ENCODE measurements around the gene CGRRF1. TPM values are rescaled to one million over a fixed set of nuclear protein-coding genes. Genes with fewer than 3 reads are reported as not detected.

CGRRF1 gene, protein sequence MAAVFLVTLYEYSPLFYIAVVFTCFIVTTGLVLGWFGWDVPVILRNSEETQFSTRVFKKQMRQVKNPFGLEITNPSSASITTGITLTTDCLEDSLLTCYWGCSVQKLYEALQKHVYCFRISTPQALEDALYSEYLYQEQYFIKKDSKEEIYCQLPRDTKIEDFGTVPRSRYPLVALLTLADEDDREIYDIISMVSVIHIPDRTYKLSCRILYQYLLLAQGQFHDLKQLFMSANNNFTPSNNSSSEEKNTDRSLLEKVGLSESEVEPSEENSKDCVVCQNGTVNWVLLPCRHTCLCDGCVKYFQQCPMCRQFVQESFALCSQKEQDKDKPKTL
- 18.3 and 19.8 TPM in 2 replicates for total RNA-seq
- long read RNA-seq, transcript CGRRF1-201 (6 exons, 2,057 nt): major isoform, 87 of 115 reads
- long read RNA-seq, partial matches to known transcripts: 5 of 115 reads
- long read RNA-seq, other reads (novel, unspliced or antisense): 21 of 115 reads

DNA sequence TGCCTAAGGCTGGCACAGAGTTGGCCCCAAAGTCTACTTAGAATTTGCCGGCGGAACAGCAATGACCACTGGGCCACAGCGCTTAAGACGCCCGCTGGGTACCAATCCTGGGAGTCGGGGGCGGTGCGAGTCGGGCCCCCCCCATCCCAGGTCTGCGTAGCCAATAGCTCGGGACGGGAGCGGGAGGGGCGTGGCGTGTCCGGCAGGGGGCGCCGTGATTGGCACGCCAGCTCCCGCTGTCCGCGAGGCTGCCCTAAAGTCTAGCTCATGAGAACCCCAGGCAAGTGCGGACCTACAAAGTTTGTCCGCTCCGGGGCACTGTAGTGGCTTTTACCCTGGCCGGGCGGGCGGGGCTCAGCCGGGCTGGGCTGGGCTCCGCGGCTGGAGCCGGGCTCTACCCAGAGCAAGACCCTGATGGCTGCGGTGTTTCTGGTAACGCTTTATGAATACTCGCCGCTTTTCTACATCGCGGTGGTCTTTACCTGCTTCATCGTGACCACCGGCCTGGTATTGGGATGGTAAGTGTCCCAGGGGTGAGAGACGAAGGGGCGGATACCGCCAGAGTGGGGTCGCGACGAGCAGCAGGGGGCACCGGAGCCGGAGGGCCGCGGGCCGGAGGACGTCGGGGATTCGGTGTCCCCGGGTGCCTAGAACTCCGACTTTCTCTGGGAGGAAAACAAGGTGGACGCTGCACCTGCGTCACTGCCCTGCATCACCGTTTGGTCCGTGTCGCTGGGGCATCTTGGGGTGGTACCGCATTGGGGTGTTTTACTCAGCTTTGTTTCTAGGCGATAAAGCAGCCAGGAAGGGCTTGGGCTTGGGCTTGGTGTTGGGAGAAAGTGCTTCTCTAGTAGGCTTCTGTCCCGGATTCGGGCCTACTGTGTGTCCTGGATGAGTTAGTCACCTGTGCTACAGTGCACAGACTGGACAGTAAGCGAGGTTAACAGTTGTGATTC lies at the start of gene CGRRF1:
Gene CGRRF1, plus strand, starts transcription at position 361 of the 956 bp plus-strand sequence. Its CDS starts 54 bp downstream, at position 415.
- Mint-ChIP-seq H3K36me3 (ENCODE audit: unreplicated experiment) (peaks cover 12% of the 10 kb centered on the region), H3K27ac (ENCODE audit: unreplicated experiment) (peak within 1 kb of the TSS; percentile 90), H3K4me1 (ENCODE audit: unreplicated experiment) (peaks cover 24% of the 10 kb centered on the region), H3K4me3 (ENCODE audit: unreplicated experiment) (peak within 1 kb of the TSS; percentile 97), H3K27me3 (ENCODE audit: unreplicated experiment) (peaks cover 2% of the 10 kb centered on the region), H3K9me3 (ENCODE audit: unreplicated experiment) (peaks cover 5% of the 10 kb centered on the region)
- TF ChIP-seq CTCF (IDR thresholded peaks at IDR 0.05): peak; percentile 74
- DNase-seq (ENCODE audit: extremely low spot score, unreplicated experiment): peak; percentile 99

DNA sequence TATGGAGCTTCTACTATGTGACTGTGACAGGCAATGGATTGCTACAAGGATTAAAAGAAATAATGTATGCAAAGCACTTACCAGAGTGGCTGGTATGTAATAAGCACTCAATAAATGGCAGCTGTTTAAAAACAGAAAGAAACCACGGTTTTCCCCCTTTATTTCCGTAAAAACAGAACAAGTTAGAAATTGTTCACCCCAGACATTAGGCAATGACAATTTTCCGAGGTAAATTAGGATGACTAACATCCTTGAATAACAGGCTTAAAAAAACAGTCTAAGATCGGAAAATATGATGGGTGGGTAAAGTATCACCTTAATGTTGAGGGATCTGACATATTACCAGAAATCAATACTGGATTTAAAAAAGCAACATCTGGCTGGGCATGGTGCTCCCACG lies 47.7 kb upstream of the CGRRF1 start:
- Mint-ChIP-seq H3K36me3 (ENCODE audit: unreplicated experiment) (peaks cover 3% of the 10 kb centered on the region), H3K4me3 (ENCODE audit: unreplicated experiment) (no peak overlapping the region), H3K27ac (ENCODE audit: unreplicated experiment) (no peak overlapping the region), H3K9me3 (ENCODE audit: unreplicated experiment) (peaks cover 3% of the 10 kb centered on the region), H3K4me1 (ENCODE audit: unreplicated experiment) (peaks cover 2% of the 10 kb centered on the region), H3K27me3 (ENCODE audit: unreplicated experiment) (peaks cover 9% of the 10 kb centered on the region)
- DNase-seq (ENCODE audit: extremely low spot score, unreplicated experiment): no peak
- TF ChIP-seq CTCF (IDR thresholded peaks at IDR 0.05): no peak

- H3K4me1 Mint-ChIP-seq (ENCODE audit: unreplicated experiment): peaks cover 12% of the 10 kb centered on the region
- H3K27me3 Mint-ChIP-seq (ENCODE audit: unreplicated experiment): peaks cover 9% of the 10 kb centered on the region
- H3K4me3 Mint-ChIP-seq (ENCODE audit: unreplicated experiment): no peak overlapping the region
- peaks cover 11% of the 10 kb centered on the region for H3K36me3 Mint-ChIP-seq (ENCODE audit: unreplicated experiment)
- TF ChIP-seq CTCF (IDR thresholded peaks at IDR 0.05): no peak
- peaks cover 10% of the 10 kb centered on the region for H3K9me3 Mint-ChIP-seq (ENCODE audit: unreplicated experiment)
- DNase-seq (ENCODE audit: extremely low spot score, unreplicated experiment): no peak
- H3K27ac Mint-ChIP-seq (ENCODE audit: unreplicated experiment): no peak overlapping the region
Measured at GRCh38 chr14:54465654-54466053, 44.1 kb upstream of the CGRRF1 start.

- Mint-ChIP-seq H3K4me1 (ENCODE audit: unreplicated experiment) (peaks cover 13% of the 10 kb centered on the region), H3K4me3 (ENCODE audit: unreplicated experiment) (no peak overlapping the region), H3K9me3 (ENCODE audit: unreplicated experiment) (peaks cover 10% of the 10 kb centered on the region), H3K36me3 (ENCODE audit: unreplicated experiment) (peaks cover 11% of the 10 kb centered on the region), H3K27me3 (ENCODE audit: unreplicated experiment) (peaks cover 9% of the 10 kb centered on the region), H3K27ac (ENCODE audit: unreplicated experiment) (no peak overlapping the region)
- DNase-seq (ENCODE audit: extremely low spot score, unreplicated experiment): no peak
- TF ChIP-seq CTCF (IDR thresholded peaks at IDR 0.05): no peak
Measured at GRCh38 chr14:54467280-54467679, 42.4 kb upstream of the CGRRF1 start.
